ENCODE data around the gene MAPK6.

- TF ChIP-seq ZNF253 (CRISPR knock-in tag; conservative IDR thresholded peaks at IDR 0.05) = no peak
- TF ChIP-seq, protein P1, sequence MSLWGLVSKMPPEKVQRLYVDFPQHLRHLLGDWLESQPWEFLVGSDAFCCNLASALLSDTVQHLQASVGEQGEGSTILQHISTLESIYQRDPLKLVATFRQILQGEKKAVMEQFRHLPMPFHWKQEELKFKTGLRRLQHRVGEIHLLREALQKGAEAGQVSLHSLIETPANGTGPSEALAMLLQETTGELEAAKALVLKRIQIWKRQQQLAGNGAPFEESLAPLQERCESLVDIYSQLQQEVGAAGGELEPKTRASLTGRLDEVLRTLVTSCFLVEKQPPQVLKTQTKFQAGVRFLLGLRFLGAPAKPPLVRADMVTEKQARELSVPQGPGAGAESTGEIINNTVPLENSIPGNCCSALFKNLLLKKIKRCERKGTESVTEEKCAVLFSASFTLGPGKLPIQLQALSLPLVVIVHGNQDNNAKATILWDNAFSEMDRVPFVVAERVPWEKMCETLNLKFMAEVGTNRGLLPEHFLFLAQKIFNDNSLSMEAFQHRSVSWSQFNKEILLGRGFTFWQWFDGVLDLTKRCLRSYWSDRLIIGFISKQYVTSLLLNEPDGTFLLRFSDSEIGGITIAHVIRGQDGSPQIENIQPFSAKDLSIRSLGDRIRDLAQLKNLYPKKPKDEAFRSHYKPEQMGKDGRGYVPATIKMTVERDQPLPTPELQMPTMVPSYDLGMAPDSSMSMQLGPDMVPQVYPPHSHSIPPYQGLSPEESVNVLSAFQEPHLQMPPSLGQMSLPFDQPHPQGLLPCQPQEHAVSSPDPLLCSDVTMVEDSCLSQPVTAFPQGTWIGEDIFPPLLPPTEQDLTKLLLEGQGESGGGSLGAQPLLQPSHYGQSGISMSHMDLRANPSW (CRISPR knock-in tag; IDR thresholded peaks at IDR 0.05) = no peak
- no peak for TF ChIP-seq ZSCAN29 (IDR thresholded peaks at IDR 0.05)
- TF ChIP-seq NKRF (IDR thresholded peaks at IDR 0.05; ENCODE audit: borderline replicate concordance) = no peak
- TF ChIP-seq ZNF384 (IDR thresholded peaks at IDR 0.05; ENCODE audit: low read depth, low read length) = no peak
- no peak for TF ChIP-seq PML (IDR thresholded peaks at IDR 0.05; ENCODE audit: low read length)
- no peak for TF ChIP-seq MXI1 (IDR thresholded peaks at IDR 0.05; ENCODE audit: low read depth, low read length)
- TF ChIP-seq, protein P2, sequence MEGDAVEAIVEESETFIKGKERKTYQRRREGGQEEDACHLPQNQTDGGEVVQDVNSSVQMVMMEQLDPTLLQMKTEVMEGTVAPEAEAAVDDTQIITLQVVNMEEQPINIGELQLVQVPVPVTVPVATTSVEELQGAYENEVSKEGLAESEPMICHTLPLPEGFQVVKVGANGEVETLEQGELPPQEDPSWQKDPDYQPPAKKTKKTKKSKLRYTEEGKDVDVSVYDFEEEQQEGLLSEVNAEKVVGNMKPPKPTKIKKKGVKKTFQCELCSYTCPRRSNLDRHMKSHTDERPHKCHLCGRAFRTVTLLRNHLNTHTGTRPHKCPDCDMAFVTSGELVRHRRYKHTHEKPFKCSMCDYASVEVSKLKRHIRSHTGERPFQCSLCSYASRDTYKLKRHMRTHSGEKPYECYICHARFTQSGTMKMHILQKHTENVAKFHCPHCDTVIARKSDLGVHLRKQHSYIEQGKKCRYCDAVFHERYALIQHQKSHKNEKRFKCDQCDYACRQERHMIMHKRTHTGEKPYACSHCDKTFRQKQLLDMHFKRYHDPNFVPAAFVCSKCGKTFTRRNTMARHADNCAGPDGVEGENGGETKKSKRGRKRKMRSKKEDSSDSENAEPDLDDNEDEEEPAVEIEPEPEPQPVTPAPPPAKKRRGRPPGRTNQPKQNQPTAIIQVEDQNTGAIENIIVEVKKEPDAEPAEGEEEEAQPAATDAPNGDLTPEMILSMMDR (IDR thresholded peaks at IDR 0.05 in 2 of 3, conservative IDR thresholded peaks at IDR 0.05 in 1 of 3; ENCODE audit: insufficient read depth in 2 of 3, low read depth in 1 of 3, low read length in 3 of 3) = no peak
- no peak for TF ChIP-seq POLR2A (conservative IDR thresholded peaks at IDR 0.05)
- no peak for TF ChIP-seq JUNB (CRISPR knock-in tag; conservative IDR thresholded peaks at IDR 0.05)
Observed at GRCh38 chr15:52042051-52042851, 23.2 kb downstream of the MAPK6 start.

Data from K562 (cell line).